COR-L47 (cell line): ENCODE measurements around the gene NT5E.

Experiments used
- DNase-seq: peaks from one replicate; lab custom pipeline; 2025; lab: John Stamatoyannopoulos, UW

The NT5E gene

GRCh38 chr6:85421972-85422371, 27.9 kb upstream of the NT5E start:
- no peak for DNase-seq

GRCh38 chr6:85422996-85423395, 26.9 kb upstream of the NT5E start:
- DNase-seq: no peak

GRCh38 chr6:85424981-85425380, 24.9 kb upstream of the NT5E start:
- DNase-seq: no peak

- DNase-seq: no peak
These were observed 23.9 kb upstream of the NT5E start for GRCh38 chr6:85425997-85426396.

- DNase-seq: no peak
These were observed 21.4 kb upstream of the NT5E start for GRCh38 chr6:85428486-85428885.

GRCh38 chr6:85429346-85429745, 20.5 kb upstream of the NT5E start:
- DNase-seq: no peak

GRCh38 chr6:85431271-85431670, 18.6 kb upstream of the NT5E start:
- DNase-seq: no peak

GRCh38 chr6:85432554-85432953, 17.3 kb upstream of the NT5E start:
- DNase-seq: no peak

- DNase-seq: no peak
These were observed 14.0 kb upstream of the NT5E start for GRCh38 chr6:85435851-85436250.

GRCh38 chr6:85436411-85436810, 13.5 kb upstream of the NT5E start:
- no peak for DNase-seq

GRCh38 chr6:85436939-85437495, 12.9 kb upstream of the NT5E start:
- no peak for DNase-seq

- no peak for DNase-seq
These were observed 6.3 kb upstream of the NT5E start for GRCh38 chr6:85443349-85444117.

- no peak for DNase-seq
These were observed 480 bp upstream of the NT5E start for GRCh38 chr6:85449388-85449817.

- no peak for DNase-seq
These were observed 1.9 kb downstream of the NT5E start for GRCh38 chr6:85451565-85452306.

GRCh38 chr6:85452441-85452881, 2.6 kb downstream of the NT5E start:
- DNase-seq: no peak

- no peak for DNase-seq
These were observed 3.2 kb downstream of the NT5E start for GRCh38 chr6:85453052-85453451.

- DNase-seq: no peak
These were observed 3.6 kb downstream of the NT5E start for GRCh38 chr6:85453490-85453889.

- no peak for DNase-seq
These were observed 5.7 kb downstream of the NT5E start for GRCh38 chr6:85455471-85456026.

- DNase-seq: no peak
These were observed 6.9 kb downstream of the NT5E start for GRCh38 chr6:85456782-85457181.

- no peak for DNase-seq
These were observed 8.3 kb downstream of the NT5E start for GRCh38 chr6:85458184-85458583.

- no peak for DNase-seq
These were observed 8.9 kb downstream of the NT5E start for GRCh38 chr6:85458782-85459181.

- DNase-seq: no peak
These were observed 9.5 kb downstream of the NT5E start for GRCh38 chr6:85459224-85459901.
